Skeletal muscle cell (primary cell): ENCODE results near the gene ABCD4.
"Not testable (repeated sequence)": the region's sequence is repeated elsewhere in the genome, so short reads cannot be mapped to it uniquely, and the experiment has no call there.

Source experiments
- DNase-seq: peaks from one replicate; pipeline ENCODE4 v3.0.0-alpha.2; 2010; ENCODE audit warnings: low read depth
- H3K4me3 ChIP-seq: 2 replicates; pipeline ENCODE4 v1.5.1; 2011; ENCODE audit warnings: low read depth, mild to moderate bottlenecking, control low read depth, low read length, moderate library complexity

Gene ABCD4

GRCh38 chr14:74302634-74303569 lies at the start of gene ABCD4:
TSS of gene ABCD4 (minus strand) at chr14:74302934. CDS start at chr14:74302912, 22 bp downstream.
- peak within 1 kb of the TSS; percentile 90 for H3K4me3 ChIP-seq

GRCh38 chr14:74350928-74351323 lies 48.2 kb upstream of the ABCD4 start:
- DNase-seq, result no peak
- H3K4me3 ChIP-seq, result no peak overlapping the region

More at GRCh38 chr14:74302634-74303569, at the start of gene ABCD4:
- peak; percentile 67 for DNase-seq

- DNase-seq, result no peak
- no peak overlapping the region for H3K4me3 ChIP-seq
These were observed 47.6 kb upstream of the ABCD4 start for GRCh38 chr14:74350211-74350927.

DNA sequence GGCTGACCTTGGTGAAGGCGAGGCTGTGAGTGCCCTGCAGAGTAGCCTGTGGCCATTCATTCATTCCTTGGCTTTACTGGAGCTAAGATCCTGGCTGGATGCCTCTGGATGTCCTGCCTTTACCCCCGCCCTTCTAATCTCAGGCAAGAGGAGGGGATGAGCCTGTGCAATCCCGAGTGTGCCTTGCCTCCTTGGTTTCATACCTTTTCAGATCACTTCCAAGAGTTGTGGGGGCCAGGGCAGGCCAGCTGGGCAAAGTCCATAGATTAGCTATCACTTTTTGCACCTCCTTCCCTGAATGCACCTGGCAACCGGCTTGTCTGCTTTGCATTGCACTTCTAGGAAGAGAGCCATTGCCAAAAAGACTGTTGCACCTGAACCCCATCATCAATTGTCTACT lies 47.0 kb upstream of the ABCD4 start:
- no peak for DNase-seq
- H3K4me3 ChIP-seq, result no peak overlapping the region

DNA sequence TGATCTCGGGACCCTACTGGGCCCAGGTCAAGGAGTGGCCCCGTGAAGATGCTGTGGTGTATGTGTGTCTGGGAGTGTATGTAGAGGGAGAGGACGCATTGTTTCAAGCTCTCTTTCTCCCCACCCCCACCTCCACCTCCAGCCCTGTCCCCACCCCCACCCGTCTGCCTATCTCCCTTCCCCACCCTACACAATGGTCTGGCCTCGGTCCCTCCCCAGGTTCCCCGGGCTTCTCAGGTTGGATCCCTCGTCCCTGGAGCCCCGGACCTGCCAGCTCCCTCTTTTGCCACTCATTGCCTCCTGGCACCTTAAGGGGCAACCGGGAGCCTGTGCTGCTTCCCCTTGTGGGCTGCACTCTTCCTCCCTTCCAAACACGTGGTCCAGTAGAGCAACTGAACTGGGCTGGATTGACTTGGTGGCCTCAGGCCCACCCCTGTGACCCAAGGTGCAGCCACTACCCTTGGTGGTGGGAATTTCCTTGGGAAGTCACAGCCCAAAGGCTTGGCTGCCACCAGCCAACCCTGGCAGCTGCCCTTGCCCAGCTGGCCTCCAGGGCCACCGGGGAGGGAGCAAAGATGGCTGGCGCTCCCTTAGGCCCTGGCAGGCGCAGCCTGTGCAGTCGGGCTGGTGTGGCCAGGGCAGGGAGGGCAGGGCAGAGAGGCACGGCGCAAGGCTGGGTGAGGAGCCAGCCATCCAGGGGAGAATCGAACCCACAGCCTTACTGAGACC lies 46.2 kb upstream of the ABCD4 start:
- no peak for DNase-seq

GRCh38 chr14:74348241-74348734 lies 45.6 kb upstream of the ABCD4 start, which contains the start of gene VRTN:
TSS of gene VRTN (plus strand) at chr14:74348471. CDS start at chr14:74356784, 8,313 bp downstream.
- DNase-seq, result no peak

More for the DNA sequence above, 46.2 kb upstream of the ABCD4 start:
- no peak overlapping the region for H3K4me3 ChIP-seq

DNA sequence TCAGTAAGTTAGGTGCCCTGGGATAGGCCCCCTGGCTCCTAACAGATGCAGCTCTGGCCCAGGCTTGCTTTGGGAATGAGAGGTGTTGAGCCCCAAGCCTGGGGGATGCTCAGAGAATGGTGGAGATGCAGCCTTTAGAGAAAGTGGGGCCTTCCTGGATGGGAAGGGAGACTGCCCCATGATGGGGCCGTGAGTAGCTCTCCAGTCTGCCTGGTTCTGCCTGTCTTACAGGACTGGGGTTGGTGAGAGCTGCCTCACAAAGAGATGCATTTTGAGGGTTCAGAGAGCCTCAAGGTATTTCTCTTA lies 45.0 kb upstream of the ABCD4 start:
- H3K4me3 ChIP-seq, result no peak overlapping the region
- DNase-seq, result no peak

More at GRCh38 chr14:74348241-74348734, 45.6 kb upstream of the ABCD4 start, which contains the start of gene VRTN:
- H3K4me3 ChIP-seq, result no peak within 1 kb of the TSS

GRCh38 chr14:74347097-74347794 lies 44.5 kb upstream of the ABCD4 start:
- DNase-seq, result no peak
- no peak overlapping the region for H3K4me3 ChIP-seq

GRCh38 chr14:74346341-74346740 lies 43.6 kb upstream of the ABCD4 start:
- no peak for DNase-seq
- no peak overlapping the region for H3K4me3 ChIP-seq

DNA sequence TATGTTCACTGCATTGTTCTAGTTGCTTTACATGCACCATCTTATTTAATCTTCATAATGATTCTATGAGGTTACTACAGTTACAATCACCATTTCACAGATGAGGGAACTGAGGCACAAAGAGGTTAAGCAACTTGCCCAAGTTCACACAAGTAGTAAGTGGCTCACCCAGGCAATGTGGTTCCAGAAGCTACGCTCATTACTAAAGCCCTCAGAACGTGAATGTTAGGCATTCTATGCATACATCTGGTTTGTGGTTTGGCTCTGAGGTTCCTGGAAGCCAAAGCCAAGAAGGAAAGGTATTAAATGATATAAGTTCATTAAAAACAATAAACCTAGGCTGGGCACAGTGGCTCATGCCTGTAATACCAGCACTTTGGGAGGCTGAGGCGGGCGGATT lies 31.2 kb upstream of the ABCD4 start:
- DNase-seq, result peak; percentile 36
- H3K4me3 ChIP-seq, result no peak overlapping the region

DNA sequence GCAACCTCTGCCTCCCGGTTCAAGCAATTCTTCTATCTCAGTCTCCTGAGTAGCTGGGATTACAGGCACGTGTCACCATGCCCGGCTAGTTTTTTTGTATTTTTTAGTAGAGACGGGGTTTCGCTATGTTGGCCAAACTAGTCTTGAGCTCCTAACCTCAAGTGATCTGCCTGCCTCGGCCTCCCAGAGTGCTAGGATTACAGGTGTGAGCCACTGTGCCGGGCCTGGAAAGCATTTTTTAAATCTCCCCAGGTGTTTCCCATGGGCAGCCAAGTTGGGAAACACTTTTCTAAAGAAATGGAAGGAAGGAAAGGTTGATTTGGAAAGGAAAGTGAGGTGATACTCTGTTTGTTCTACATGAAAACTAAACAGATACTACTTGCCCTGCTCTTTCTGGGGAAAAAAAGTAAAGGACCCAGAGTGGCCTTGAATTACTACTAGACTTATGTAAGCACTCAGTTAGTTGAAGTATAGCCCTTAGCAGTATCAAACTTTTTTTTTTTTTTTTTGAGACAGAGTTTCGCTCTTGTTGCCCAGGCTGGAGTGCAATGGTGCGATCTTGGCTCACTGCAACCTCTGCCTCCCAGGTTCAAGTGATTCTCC lies 27.3 kb upstream of the ABCD4 start:
- DNase-seq, H3K4me3 ChIP-seq: not testable (repeated sequence)

DNA sequence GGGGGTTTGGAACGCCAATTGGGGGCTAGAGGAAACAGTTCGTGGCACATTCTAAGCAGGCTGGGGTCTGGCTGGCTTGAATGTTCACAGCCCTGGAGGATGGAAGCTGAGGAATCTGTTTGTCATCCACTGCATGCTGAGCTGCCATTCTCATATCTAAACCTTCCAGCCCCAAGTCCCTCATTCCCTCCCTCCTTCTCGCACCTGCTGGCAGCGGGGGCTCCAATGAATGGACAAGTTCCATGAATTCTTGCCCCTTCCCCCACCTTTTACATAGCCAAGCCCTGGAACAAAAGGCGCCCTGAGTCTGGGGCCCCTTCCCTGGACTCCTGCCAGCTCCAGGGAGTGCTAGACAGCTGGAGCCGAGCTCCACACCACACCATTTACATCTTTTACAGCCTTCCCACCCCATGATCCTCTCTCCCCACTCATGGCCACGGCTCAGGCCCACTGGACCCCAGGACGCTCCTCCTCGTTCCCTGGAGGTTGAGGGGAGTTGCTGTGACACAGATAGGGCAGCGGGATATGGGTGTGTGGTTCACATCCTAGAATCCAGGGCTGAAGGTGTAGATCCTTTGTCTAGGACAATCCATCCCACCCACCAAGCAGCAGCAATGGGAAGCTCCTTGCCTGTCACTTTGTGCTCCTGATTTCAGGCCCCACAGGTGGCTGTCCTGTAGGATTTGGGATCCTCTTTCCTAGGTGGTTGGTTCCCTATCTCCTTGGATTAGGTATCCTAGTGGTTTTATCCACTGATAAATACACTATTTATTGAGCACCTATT lies 23.8 kb upstream of the ABCD4 start:
- H3K4me3 ChIP-seq, result no peak overlapping the region
- DNase-seq, result no peak

- H3K4me3 ChIP-seq, result no peak overlapping the region
- DNase-seq, result no peak
These were observed 22.7 kb upstream of the ABCD4 start for GRCh38 chr14:74325446-74325845.

DNA sequence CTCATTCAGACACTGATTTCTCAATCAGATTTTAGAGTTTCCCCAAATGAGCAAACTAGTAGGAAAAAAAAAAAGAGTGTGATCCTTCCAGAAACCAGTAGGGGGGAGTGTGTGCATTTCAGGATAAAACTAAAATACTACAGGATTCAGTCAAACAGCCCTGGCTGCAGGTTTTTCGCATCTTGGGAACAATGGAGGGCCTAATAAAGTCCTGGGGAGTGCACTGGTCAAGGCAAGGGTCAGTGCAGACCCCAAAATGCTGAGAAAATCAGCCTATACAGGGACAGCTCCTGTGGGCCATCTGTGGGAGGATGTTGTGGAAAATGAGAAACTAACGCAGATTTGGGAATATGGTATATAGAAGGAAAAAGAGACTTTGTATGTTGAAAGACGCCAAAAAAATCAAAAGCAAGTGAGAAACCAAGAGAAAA lies 22.2 kb upstream of the ABCD4 start:
- DNase-seq, result no peak
- no peak overlapping the region for H3K4me3 ChIP-seq

DNA sequence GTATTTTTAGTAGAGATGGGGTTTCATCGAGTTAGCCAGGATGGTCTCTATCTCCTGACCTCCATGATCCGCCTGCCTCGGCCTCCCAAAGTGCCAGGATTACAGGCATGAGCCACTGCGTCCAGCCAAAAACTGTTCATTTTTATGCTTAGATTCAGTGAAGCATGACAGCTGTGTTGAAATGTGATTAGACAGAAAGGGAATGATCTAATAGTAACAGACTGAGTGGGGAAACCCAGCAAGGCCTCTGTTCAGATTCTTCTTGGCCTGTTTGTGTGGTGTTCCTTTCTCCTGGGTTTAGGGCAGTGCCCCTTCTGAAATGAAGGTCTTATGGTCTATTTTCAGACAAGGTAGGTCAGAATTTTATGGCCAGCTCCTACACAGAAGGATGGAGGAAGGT lies 11.8 kb upstream of the ABCD4 start:
- no peak overlapping the region for H3K4me3 ChIP-seq

DNA sequence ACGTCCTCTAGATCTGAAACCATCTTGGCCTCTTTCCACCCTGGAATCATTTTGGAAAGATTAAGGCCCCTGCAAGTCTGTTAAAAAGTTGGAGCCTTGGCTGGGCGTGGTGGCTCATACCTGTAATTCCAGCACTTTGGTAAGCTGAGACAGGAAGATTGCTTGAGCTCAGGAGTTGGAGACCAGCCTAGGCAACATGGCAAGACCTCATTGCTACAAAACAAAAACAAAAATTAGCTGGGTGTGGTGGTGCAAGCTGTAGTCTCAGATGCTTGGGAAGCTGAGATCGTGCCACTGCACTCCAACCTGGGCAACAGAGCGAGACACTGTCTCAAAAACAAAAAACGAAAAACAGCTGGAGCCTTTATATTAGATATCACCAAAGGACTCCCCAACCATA lies 10.9 kb upstream of the ABCD4 start:
- H3K4me3 ChIP-seq, result no peak overlapping the region
- no peak for DNase-seq

More for the DNA sequence above, 11.8 kb upstream of the ABCD4 start:
- no peak for DNase-seq

DNA sequence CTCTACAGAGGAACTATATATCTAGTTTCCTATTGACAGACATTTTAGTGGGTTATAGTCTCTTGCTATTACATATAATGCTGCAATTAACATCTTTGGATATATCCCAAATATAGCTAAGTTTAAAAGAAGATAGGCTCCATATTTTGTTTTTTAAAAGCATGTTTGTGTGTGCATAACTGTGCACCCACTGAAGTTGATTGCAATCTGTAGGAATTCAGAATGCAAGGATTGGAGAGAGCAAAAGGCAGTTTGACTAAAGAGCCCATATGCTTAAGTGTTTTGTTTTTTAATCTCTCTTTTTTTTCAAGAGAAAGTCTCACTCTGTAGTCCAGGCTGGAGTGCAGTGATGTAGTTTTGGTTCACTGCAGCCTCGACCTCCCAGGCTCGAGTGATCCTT lies 9.4 kb upstream of the ABCD4 start:
- DNase-seq, result no peak
- H3K4me3 ChIP-seq, result no peak overlapping the region
